Epidermal melanocyte (primary cell): Measurements from ENCODE around the gene CFAP161.

ENCODE experiments used
- DNase-seq: peaks from one replicate; pipeline ENCODE4 v3.0.0; 2011; ENCODE audit warnings: low spot score; ENCODE audit not compliant: insufficient read length

CFAP161 gene

GRCh38 chr15:81182756-81183438 lies 48.8 kb downstream of the CFAP161 start:
- no peak for DNase-seq

- no peak for DNase-seq
These were observed 49.3 kb downstream of the CFAP161 start for GRCh38 chr15:81183439-81183775.

GRCh38 chr15:81184188-81184587 lies 50.1 kb downstream of the CFAP161 start:
- DNase-seq: no peak

- DNase-seq: no peak
These were observed 51.7 kb downstream of the CFAP161 start for GRCh38 chr15:81185631-81186295.

GRCh38 chr15:81188354-81188753 lies 54.3 kb downstream of the CFAP161 start:
- DNase-seq: no peak

GRCh38 chr15:81189583-81190283 lies 55.7 kb downstream of the CFAP161 start:
- DNase-seq: peak; percentile 57

- no peak for DNase-seq
These were observed 56.9 kb downstream of the CFAP161 start for GRCh38 chr15:81190922-81191507.

GRCh38 chr15:81191701-81192100 lies 57.6 kb downstream of the CFAP161 start:
- no peak for DNase-seq

- DNase-seq: no peak
These were observed 60.7 kb downstream of the CFAP161 start for GRCh38 chr15:81194723-81195122.

GRCh38 chr15:81195339-81195864 lies 61.3 kb downstream of the CFAP161 start:
- DNase-seq: no peak

- DNase-seq: no peak
These were observed 62.6 kb downstream of the CFAP161 start, which contains the start of gene IL16 for GRCh38 chr15:81196576-81197254. Gene IL16, plus strand, starts transcription at chr15:81196879. Its CDS starts 28,521 bp downstream, at chr15:81225400.

- DNase-seq: no peak
These were observed 63.2 kb downstream of the CFAP161 start for GRCh38 chr15:81197255-81197630.

- DNase-seq: no peak
These were observed 63.7 kb downstream of the CFAP161 start for GRCh38 chr15:81197688-81198281.
